SJSA1 (cell line): ENCODE results near the gene GPR39. TPM values are rescaled to one million over a fixed set of nuclear protein-coding genes. Genes with fewer than 3 reads are reported as not detected.

Experiments used
- DNase-seq, 2 experiments: peaks; one replicate each; pipeline ENCODE4 v3.0.0-alpha.2; 2015 to 2020; ENCODE audit warnings: low spot score in 2 of 2, low read depth in 1 of 2
- H3K27ac ChIP-seq: fragments of 250-450 bp; sonication (Bioruptor Pico); 2 replicates; pipeline ENCODE4 v1.5.1; 2020; ENCODE audit warnings: mild to moderate bottlenecking, moderate library complexity
- H3K27me3 ChIP-seq: fragments of 250-450 bp; sonication (Bioruptor Pico); replicated peaks from 2 replicates; pipeline ENCODE4 v1.5.1; 2020; ENCODE audit warnings: mild to moderate bottlenecking, moderate library complexity
- H3K36me3 ChIP-seq: fragments of 250-450 bp; sonication (Bioruptor Pico); 2 replicates; pipeline ENCODE4 v1.5.1; 2020; ENCODE audit warnings: mild to moderate bottlenecking
- H3K4me1 ChIP-seq: fragments of 250-450 bp; sonication (Bioruptor Pico); replicated peaks from 2 replicates; pipeline ENCODE4 v1.6.1; 2021; ENCODE audit warnings: mild to moderate bottlenecking
- H3K4me3 ChIP-seq: fragments of 250-450 bp; sonication (Bioruptor Pico); 2 replicates; pipeline ENCODE4 v1.5.1; 2020; ENCODE audit warnings: mild to moderate bottlenecking
- H3K9me3 ChIP-seq: fragments of 250-450 bp; sonication (Bioruptor Pico); replicated peaks from 2 replicates; pipeline ENCODE4 v1.5.1; 2020; ENCODE audit warnings: mild to moderate bottlenecking
- total RNA-seq: library from RNA; depleted of rRNA; stranded (reverse); fragments of >200 nt; shearing (Covaris generic); gene quantifications from 2 replicates; pipeline ENCODE4 v1.2.3, GENCODE V29; 2014

The GPR39 gene
- total RNA-seq, 1 experiment from 2014 or later = 2.6 TPM

GRCh38 chr2:132583666-132584360 lies 167.2 kb downstream of the GPR39 start:
- Histone ChIP-seq H3K4me1 (no peaks in the 10 kb centered on the region), H3K4me3 (no peak overlapping the region), H3K27me3 (no peaks in the 10 kb centered on the region), H3K36me3 (no peaks in the 10 kb centered on the region), H3K9me3 (no peaks in the 10 kb centered on the region), H3K27ac (no peak overlapping the region)
- no peak for DNase-seq

- H3K27ac ChIP-seq = no peak overlapping the region
- H3K4me3 ChIP-seq = no peak overlapping the region
- DNase-seq = no peak
- H3K36me3 ChIP-seq = no peaks in the 10 kb centered on the region
- no peaks in the 10 kb centered on the region for H3K27me3 ChIP-seq
- H3K4me1 ChIP-seq = no peaks in the 10 kb centered on the region
- no peaks in the 10 kb centered on the region for H3K9me3 ChIP-seq
Measured at GRCh38 chr2:132584976-132585817, 168.6 kb downstream of the GPR39 start.

GRCh38 chr2:132586101-132586511 lies 169.5 kb downstream of the GPR39 start:
- no peaks in the 10 kb centered on the region for H3K4me1 ChIP-seq
- no peak for DNase-seq
- no peak overlapping the region for H3K27ac ChIP-seq
- no peak overlapping the region for H3K4me3 ChIP-seq
- no peaks in the 10 kb centered on the region for H3K9me3 ChIP-seq
- H3K27me3 ChIP-seq = no peaks in the 10 kb centered on the region
- no peaks in the 10 kb centered on the region for H3K36me3 ChIP-seq

GRCh38 chr2:132586835-132587234 lies 170.2 kb downstream of the GPR39 start:
- no peaks in the 10 kb centered on the region for H3K36me3 ChIP-seq
- H3K9me3 ChIP-seq = no peaks in the 10 kb centered on the region
- no peaks in the 10 kb centered on the region for H3K4me1 ChIP-seq
- DNase-seq = no peak
- no peaks in the 10 kb centered on the region for H3K27me3 ChIP-seq
- no peak overlapping the region for H3K27ac ChIP-seq
- no peak overlapping the region for H3K4me3 ChIP-seq

GRCh38 chr2:132588576-132588975 lies 172.0 kb downstream of the GPR39 start:
- Histone ChIP-seq H3K9me3 (0 out of 2 replicates have a peak, but pooled peaks cover 2% of the 10 kb centered on the region), H3K27ac (no peak overlapping the region), H3K4me1 (peaks cover 7% of the 10 kb centered on the region), H3K36me3 (no peaks in the 10 kb centered on the region), H3K27me3 (no peaks in the 10 kb centered on the region), H3K4me3 (no peak overlapping the region)
- DNase-seq = no peak

GRCh38 chr2:132589111-132589830 lies 172.7 kb downstream of the GPR39 start:
- Histone ChIP-seq H3K9me3 (0 out of 2 replicates have a peak, but pooled peaks cover 2% of the 10 kb centered on the region), H3K4me3 (no peak overlapping the region), H3K27me3 (no peaks in the 10 kb centered on the region), H3K36me3 (no peaks in the 10 kb centered on the region), H3K27ac (no peak overlapping the region), H3K4me1 (peaks cover 7% of the 10 kb centered on the region)
- DNase-seq = no peak

GRCh38 chr2:132589966-132590365 lies 173.4 kb downstream of the GPR39 start:
- H3K9me3 ChIP-seq = 0 out of 2 replicates have a peak, but pooled peaks cover 2% of the 10 kb centered on the region
- no peak for DNase-seq
- no peak overlapping the region for H3K4me3 ChIP-seq
- H3K36me3 ChIP-seq = no peaks in the 10 kb centered on the region
- H3K27me3 ChIP-seq = no peaks in the 10 kb centered on the region; the same call in 1 of the 2 replicates
- no peak overlapping the region for H3K27ac ChIP-seq
- peaks cover 7% of the 10 kb centered on the region for H3K4me1 ChIP-seq

GRCh38 chr2:132593171-132593570 lies 176.6 kb downstream of the GPR39 start:
- peaks cover 7% of the 10 kb centered on the region for H3K4me1 ChIP-seq
- 0 out of 2 replicates have a peak, but pooled peaks cover 2% of the 10 kb centered on the region for H3K9me3 ChIP-seq
- H3K27me3 ChIP-seq = no peaks in the 10 kb centered on the region; the same call in 1 of the 2 replicates
- H3K27ac ChIP-seq = no peak overlapping the region
- no peak overlapping the region for H3K4me3 ChIP-seq
- peak in 1 of 2 experiments; percentile 19 for DNase-seq
- H3K36me3 ChIP-seq = no peaks in the 10 kb centered on the region

GRCh38 chr2:132595186-132595585 lies 178.6 kb downstream of the GPR39 start:
- Histone ChIP-seq H3K27ac (no peak overlapping the region), H3K27me3 (no peaks in the 10 kb centered on the region; the same call in 1 of the 2 replicates), H3K36me3 (no peaks in the 10 kb centered on the region), H3K9me3 (0 out of 2 replicates have a peak, but pooled peaks cover 2% of the 10 kb centered on the region), H3K4me3 (no peak overlapping the region), H3K4me1 (peaks cover 7% of the 10 kb centered on the region)
- no peak for DNase-seq

GRCh38 chr2:132595693-132596092 lies 179.1 kb downstream of the GPR39 start:
- no peak for DNase-seq
- no peaks in the 10 kb centered on the region; the same call in 1 of the 2 replicates for H3K27me3 ChIP-seq
- H3K36me3 ChIP-seq = no peaks in the 10 kb centered on the region
- no peak overlapping the region for H3K27ac ChIP-seq
- peaks cover 7% of the 10 kb centered on the region for H3K4me1 ChIP-seq
- H3K4me3 ChIP-seq = no peak overlapping the region
- 0 out of 2 replicates have a peak, but pooled peaks cover 2% of the 10 kb centered on the region for H3K9me3 ChIP-seq

- DNase-seq = no peak
- H3K9me3 ChIP-seq = 0 out of 2 replicates have a peak, but pooled peaks cover under 1% of the 10 kb centered on the region
- no peak overlapping the region for H3K4me3 ChIP-seq
- no peak overlapping the region for H3K27ac ChIP-seq
- no peaks in the 10 kb centered on the region; the same call in 1 of the 2 replicates for H3K27me3 ChIP-seq
- peaks cover 7% of the 10 kb centered on the region for H3K4me1 ChIP-seq
- no peaks in the 10 kb centered on the region for H3K36me3 ChIP-seq
Measured at GRCh38 chr2:132597166-132597565, 180.6 kb downstream of the GPR39 start.

GRCh38 chr2:132597831-132598230 lies 181.2 kb downstream of the GPR39 start:
- DNase-seq = no peak
- Histone ChIP-seq H3K4me3 (no peak overlapping the region), H3K36me3 (no peaks in the 10 kb centered on the region), H3K4me1 (peaks cover 7% of the 10 kb centered on the region), H3K9me3 (no peaks in the 10 kb centered on the region), H3K27ac (no peak overlapping the region), H3K27me3 (no peaks in the 10 kb centered on the region; the same call in 1 of the 2 replicates)

GRCh38 chr2:132598536-132598935 lies 181.9 kb downstream of the GPR39 start:
- H3K9me3 ChIP-seq = no peaks in the 10 kb centered on the region
- no peak overlapping the region for H3K27ac ChIP-seq

More at GRCh38 chr2:132598536-132598935, 181.9 kb downstream of the GPR39 start:
- no peak for DNase-seq
- H3K36me3 ChIP-seq = no peaks in the 10 kb centered on the region
- no peaks in the 10 kb centered on the region; the same call in 1 of the 2 replicates for H3K27me3 ChIP-seq
- no peak overlapping the region for H3K4me3 ChIP-seq
- no peaks in the 10 kb centered on the region; the same call in 1 of the 2 replicates for H3K4me1 ChIP-seq
